ENCODE data around the gene MYL5. TPM values are rescaled to one million over a fixed set of nuclear protein-coding genes. Genes with fewer than 3 reads are reported as not detected.
A peak's percentile ranks its signal among the peaks of the same experiment; 100 is the strongest.

Gene MYL5
- total and polyA plus RNA-seq, 2 of the 13 experiments (the other 11 are each of a cell fraction or from before 2014, with no cell fraction given): 6.5 to 16.0 TPM

DNA sequence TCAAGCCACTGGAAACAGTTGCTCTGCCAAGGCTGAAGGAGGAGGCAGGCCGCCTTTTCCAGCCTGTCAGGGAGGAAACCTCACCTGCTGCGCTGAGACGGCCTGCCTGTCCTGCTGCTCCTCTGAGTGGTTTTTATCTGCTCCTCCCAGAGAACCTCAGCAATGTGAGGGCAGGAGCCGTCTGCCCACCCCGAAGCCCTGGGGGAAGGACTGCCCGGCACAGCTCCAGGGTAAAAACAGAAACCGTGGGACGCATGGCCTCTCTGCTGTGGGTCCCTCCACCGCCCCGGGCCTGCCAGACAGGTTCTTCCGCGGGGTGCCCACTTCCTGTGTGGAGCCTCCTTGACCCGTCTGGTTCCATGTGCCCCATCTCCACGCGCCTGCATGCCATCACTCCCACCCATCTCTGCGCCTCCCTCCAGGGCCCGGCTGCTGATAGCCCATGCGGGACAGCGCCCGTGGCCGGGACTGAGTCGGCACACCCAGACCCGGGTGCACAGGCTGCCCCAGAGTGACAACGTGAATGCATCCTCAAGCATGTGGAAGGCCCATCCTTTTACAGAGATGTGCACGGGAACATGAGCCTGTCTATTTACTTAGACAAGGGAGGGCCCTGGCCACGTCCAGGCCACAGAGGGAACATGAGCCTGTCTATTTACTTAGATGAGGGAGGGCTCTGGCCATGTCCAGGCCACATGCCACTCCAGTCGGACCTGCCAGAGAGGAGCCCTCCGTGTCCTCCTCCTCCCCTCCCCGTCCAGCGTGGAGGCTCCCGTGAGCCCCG, 18.6 kb downstream of the MYL5 start (continued):
- no peak for TF ChIP-seq RAD21 (CRISPR knock-in tag; IDR thresholded peaks at IDR 0.05)
- no peak for TF ChIP-seq CCAR2 (optimal IDR thresholded peaks at IDR 0.05; ENCODE audit: low read depth, low read length)
- TF ChIP-seq AGO1 (IDR thresholded peaks at IDR 0.05; ENCODE audit: low read depth, low read length, poor library complexity, severe bottlenecking): no peak
- TF ChIP-seq PCBP1 (IDR thresholded peaks at IDR 0.05; ENCODE audit: borderline replicate concordance, low read depth, low read length): no peak
- TF ChIP-seq, protein P1, sequence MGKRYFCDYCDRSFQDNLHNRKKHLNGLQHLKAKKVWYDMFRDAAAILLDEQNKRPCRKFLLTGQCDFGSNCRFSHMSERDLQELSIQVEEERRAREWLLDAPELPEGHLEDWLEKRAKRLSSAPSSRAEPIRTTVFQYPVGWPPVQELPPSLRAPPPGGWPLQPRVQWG (CRISPR knock-in tag; IDR thresholded peaks at IDR 0.05; ENCODE audit: borderline replicate concordance, low read depth): no peak
- TF ChIP-seq RXRB (CRISPR knock-in tag; IDR thresholded peaks at IDR 0.05; ENCODE audit: borderline replicate concordance): peak; percentile 90
- TF ChIP-seq IKZF1 (IDR thresholded peaks at IDR 0.05): no peak
- TF ChIP-seq ZNF781 (CRISPR knock-in tag; IDR thresholded peaks at IDR 0.05; ENCODE audit: borderline replicate concordance, not compliant biosample characterization): no peak
- TF ChIP-seq ZNF614 (CRISPR knock-in tag; IDR thresholded peaks at IDR 0.05; ENCODE audit: borderline replicate concordance): peak; percentile 81; the same call in 1 of the 2 replicates
- TF ChIP-seq, protein P2, sequence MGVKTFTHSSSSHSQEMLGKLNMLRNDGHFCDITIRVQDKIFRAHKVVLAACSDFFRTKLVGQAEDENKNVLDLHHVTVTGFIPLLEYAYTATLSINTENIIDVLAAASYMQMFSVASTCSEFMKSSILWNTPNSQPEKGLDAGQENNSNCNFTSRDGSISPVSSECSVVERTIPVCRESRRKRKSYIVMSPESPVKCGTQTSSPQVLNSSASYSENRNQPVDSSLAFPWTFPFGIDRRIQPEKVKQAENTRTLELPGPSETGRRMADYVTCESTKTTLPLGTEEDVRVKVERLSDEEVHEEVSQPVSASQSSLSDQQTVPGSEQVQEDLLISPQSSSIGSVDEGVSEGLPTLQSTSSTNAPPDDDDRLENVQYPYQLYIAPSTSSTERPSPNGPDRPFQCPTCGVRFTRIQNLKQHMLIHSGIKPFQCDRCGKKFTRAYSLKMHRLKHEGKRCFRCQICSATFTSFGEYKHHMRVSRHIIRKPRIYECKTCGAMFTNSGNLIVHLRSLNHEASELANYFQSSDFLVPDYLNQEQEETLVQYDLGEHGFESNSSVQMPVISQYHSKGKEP (CRISPR knock-in tag; IDR thresholded peaks at IDR 0.05): 0 out of 2 replicates have a peak, but pooled peaks have one; percentile 50
- TF ChIP-seq ZNF34 (CRISPR knock-in tag; IDR thresholded peaks at IDR 0.05; ENCODE audit: borderline replicate concordance): no peak
- TF ChIP-seq, protein P3, sequence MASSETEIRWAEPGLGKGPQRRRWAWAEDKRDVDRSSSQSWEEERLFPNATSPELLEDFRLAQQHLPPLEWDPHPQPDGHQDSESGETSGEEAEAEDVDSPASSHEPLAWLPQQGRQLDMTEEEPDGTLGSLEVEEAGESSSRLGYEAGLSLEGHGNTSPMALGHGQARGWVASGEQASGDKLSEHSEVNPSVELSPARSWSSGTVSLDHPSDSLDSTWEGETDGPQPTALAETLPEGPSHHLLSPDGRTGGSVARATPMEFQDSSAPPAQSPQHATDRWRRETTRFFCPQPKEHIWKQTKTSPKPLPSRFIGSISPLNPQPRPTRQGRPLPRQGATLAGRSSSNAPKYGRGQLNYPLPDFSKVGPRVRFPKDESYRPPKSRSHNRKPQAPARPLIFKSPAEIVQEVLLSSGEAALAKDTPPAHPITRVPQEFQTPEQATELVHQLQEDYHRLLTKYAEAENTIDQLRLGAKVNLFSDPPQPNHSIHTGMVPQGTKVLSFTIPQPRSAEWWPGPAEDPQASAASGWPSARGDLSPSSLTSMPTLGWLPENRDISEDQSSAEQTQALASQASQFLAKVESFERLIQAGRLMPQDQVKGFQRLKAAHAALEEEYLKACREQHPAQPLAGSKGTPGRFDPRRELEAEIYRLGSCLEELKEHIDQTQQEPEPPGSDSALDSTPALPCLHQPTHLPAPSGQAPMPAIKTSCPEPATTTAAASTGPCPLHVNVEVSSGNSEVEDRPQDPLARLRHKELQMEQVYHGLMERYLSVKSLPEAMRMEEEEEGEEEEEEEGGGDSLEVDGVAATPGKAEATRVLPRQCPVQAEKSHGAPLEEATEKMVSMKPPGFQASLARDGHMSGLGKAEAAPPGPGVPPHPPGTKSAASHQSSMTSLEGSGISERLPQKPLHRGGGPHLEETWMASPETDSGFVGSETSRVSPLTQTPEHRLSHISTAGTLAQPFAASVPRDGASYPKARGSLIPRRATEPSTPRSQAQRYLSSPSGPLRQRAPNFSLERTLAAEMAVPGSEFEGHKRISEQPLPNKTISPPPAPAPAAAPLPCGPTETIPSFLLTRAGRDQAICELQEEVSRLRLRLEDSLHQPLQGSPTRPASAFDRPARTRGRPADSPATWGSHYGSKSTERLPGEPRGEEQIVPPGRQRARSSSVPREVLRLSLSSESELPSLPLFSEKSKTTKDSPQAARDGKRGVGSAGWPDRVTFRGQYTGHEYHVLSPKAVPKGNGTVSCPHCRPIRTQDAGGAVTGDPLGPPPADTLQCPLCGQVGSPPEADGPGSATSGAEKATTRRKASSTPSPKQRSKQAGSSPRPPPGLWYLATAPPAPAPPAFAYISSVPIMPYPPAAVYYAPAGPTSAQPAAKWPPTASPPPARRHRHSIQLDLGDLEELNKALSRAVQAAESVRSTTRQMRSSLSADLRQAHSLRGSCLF (CRISPR knock-in tag; IDR thresholded peaks at IDR 0.05; ENCODE audit: borderline replicate concordance): no peak
- TF ChIP-seq KDM5A (IDR thresholded peaks at IDR 0.05; ENCODE audit: borderline replicate concordance, low read length): no peak
- TF ChIP-seq PITX1 (CRISPR knock-in tag; IDR thresholded peaks at IDR 0.05): no peak; the same call in 1 of the 2 replicates
- no peak for TF ChIP-seq ZNF790 (CRISPR knock-in tag; IDR thresholded peaks at IDR 0.05; ENCODE audit: borderline replicate concordance)
- 0 out of 2 replicates have a peak, but pooled peaks have one; percentile 43 for TF ChIP-seq REXO4 (CRISPR knock-in tag; IDR thresholded peaks at IDR 0.05; ENCODE audit: borderline replicate concordance)
- TF ChIP-seq, protein P4, sequence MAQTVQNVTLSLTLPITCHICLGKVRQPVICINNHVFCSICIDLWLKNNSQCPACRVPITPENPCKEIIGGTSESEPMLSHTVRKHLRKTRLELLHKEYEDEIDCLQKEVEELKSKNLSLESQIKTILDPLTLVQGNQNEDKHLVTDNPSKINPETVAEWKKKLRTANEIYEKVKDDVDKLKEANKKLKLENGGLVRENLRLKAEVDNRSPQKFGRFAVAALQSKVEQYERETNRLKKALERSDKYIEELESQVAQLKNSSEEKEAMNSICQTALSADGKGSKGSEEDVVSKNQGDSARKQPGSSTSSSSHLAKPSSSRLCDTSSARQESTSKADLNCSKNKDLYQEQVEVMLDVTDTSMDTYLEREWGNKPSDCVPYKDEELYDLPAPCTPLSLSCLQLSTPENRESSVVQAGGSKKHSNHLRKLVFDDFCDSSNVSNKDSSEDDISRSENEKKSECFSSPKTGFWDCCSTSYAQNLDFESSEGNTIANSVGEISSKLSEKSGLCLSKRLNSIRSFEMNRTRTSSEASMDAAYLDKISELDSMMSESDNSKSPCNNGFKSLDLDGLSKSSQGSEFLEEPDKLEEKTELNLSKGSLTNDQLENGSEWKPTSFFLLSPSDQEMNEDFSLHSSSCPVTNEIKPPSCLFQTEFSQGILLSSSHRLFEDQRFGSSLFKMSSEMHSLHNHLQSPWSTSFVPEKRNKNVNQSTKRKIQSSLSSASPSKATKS (CRISPR knock-in tag; IDR thresholded peaks at IDR 0.05): no peak
- no peak for TF ChIP-seq MTA3 (CRISPR knock-in tag; IDR thresholded peaks at IDR 0.05)
- peak; percentile 76; the same call in 1 of the 2 replicates for TF ChIP-seq ZMYM2 (CRISPR knock-in tag; IDR thresholded peaks at IDR 0.05)
- peak; percentile 97 for TF ChIP-seq ERF (CRISPR knock-in tag; IDR thresholded peaks at IDR 0.05)
